Activated naive CD4-positive, alpha-beta T cell treated with anti-CD3 and anti-CD28 coated beads, Interleukin-2, amount 50 U/mL, for 72 hours (primary cell): ENCODE measurements around the gene ZFAND6. TPM values are rescaled to one million over a fixed set of nuclear protein-coding genes. Genes with fewer than 3 reads are reported as not detected.
"Not testable (repeated sequence)": the region's sequence is repeated elsewhere in the genome, so short reads cannot be mapped to it uniquely, and the experiment has no call there.

Source experiments
- ATAC-seq, 2 donors: fragments of 150-1000 bp; cut with Tn5 transposase; 2 replicates each; pipeline ENCODE4 v1.10.0; 2021; ENCODE audit warnings: mild to moderate bottlenecking in 2 of 2, moderate library complexity in 2 of 2
- DNase-seq, 2 donors: peaks; one replicate each; pipeline ENCODE4 v3.0.0; 2021 to 2022; ENCODE audit warnings: low spot score in 2 of 2
- H3K27ac Mint-ChIP-seq, 2 donors: one replicate each; pipeline ENCODE4 v1.8.0; 2022; ENCODE audit warnings: mild to moderate bottlenecking in 2 of 2, mixed read lengths in 2 of 2
- H3K36me3 Mint-ChIP-seq, 2 donors: one replicate each; pipeline ENCODE4 v1.8.0; 2022; ENCODE audit warnings: mixed read lengths in 2 of 2
- H3K9me3 Mint-ChIP-seq, 2 donors: one replicate each; pipeline ENCODE4 v1.8.0; 2022; ENCODE audit warnings: mixed read lengths in 2 of 2
- total RNA-seq, 2 donors: library from RNA; stranded (reverse); gene quantifications; one replicate each; pipeline ENCODE4 v1.2.3, GENCODE V29; 2022

Gene ZFAND6
- total RNA-seq, 2 donors from 2014 or later = 35.8 to 42.4 TPM

- Mint-ChIP-seq H3K27ac (peak overlapping the region in 1 of 2 donors; percentile 68), H3K36me3 (peaks cover 0 to 6% of the 10 kb centered on the region in 2 donors), H3K9me3 (peaks cover 0 to 3% of the 10 kb centered on the region in 2 donors)
- DNase-seq (no peak), ATAC-seq (no peak)
Measured at GRCh38 chr15:80151148-80151547, 91.7 kb downstream of the ZFAND6 start.

- H3K27ac Mint-ChIP-seq = peak overlapping the region in 1 of 2 donors; percentile 68
- ATAC-seq (no peak), DNase-seq (no peak)
- no peaks in the 10 kb centered on the region for H3K9me3 Mint-ChIP-seq
- peaks cover 0 to 6% of the 10 kb centered on the region in 2 donors for H3K36me3 Mint-ChIP-seq
Measured at GRCh38 chr15:80151576-80151975, 92.1 kb downstream of the ZFAND6 start.

GRCh38 chr15:80152180-80152895 lies 92.9 kb downstream of the ZFAND6 start:
- DNase-seq (peak; percentile 82 to 83), ATAC-seq (peak; percentile 64 to 85)
- H3K27ac Mint-ChIP-seq = peak overlapping the region in 1 of 2 donors; percentile 95
- H3K36me3 Mint-ChIP-seq = peaks cover 0 to 6% of the 10 kb centered on the region in 2 donors
- no peaks in the 10 kb centered on the region for H3K9me3 Mint-ChIP-seq

- peaks cover 0 to 6% of the 10 kb centered on the region in 2 donors for H3K36me3 Mint-ChIP-seq
- DNase-seq = peak; percentile 32 to 77
- no peaks in the 10 kb centered on the region for H3K9me3 Mint-ChIP-seq
- ATAC-seq = peak; percentile 79 to 83
- peak within 1 kb of the TSS; percentile 95 for H3K27ac Mint-ChIP-seq
Measured at GRCh38 chr15:80152896-80153876, 93.7 kb downstream of the ZFAND6 start, which contains the start of gene FAH. TSS of gene FAH (plus strand) at chr15:80152999. CDS start at chr15:80153055, 56 bp downstream.

- Mint-ChIP-seq H3K9me3 (no peaks in the 10 kb centered on the region), H3K27ac (peak overlapping the region; percentile 44 to 95), H3K36me3 (peaks cover 0 to 6% of the 10 kb centered on the region in 2 donors)
- ATAC-seq = no peak
- DNase-seq = no peak
Measured at GRCh38 chr15:80153900-80154299, 94.4 kb downstream of the ZFAND6 start.

- ATAC-seq (no peak), DNase-seq (no peak)
- Mint-ChIP-seq H3K36me3 (peaks cover 3 to 9% of the 10 kb centered on the region in 2 donors), H3K9me3 (no peaks in the 10 kb centered on the region), H3K27ac (peak overlapping the region; percentile 44 to 95)
Measured at GRCh38 chr15:80154336-80154735, 94.9 kb downstream of the ZFAND6 start.

GRCh38 chr15:80155001-80155377 lies 95.5 kb downstream of the ZFAND6 start:
- no peak overlapping the region for H3K27ac Mint-ChIP-seq

GRCh38 chr15:80155378-80156175 lies 96.1 kb downstream of the ZFAND6 start:
- H3K36me3 Mint-ChIP-seq = peaks cover 15 to 20% of the 10 kb centered on the region in 2 donors
- not testable (repeated sequence) for H3K27ac Mint-ChIP-seq, DNase-seq, H3K9me3 Mint-ChIP-seq, ATAC-seq

More at GRCh38 chr15:80155001-80155377, 95.5 kb downstream of the ZFAND6 start:
- no peak for DNase-seq
- Mint-ChIP-seq H3K36me3 (peaks cover 9 to 14% of the 10 kb centered on the region in 2 donors), H3K9me3 (no peaks in the 10 kb centered on the region)
- no peak for ATAC-seq

- Mint-ChIP-seq H3K9me3 (no peaks in the 10 kb centered on the region), H3K36me3 (peaks cover 20 to 25% of the 10 kb centered on the region in 2 donors), H3K27ac (no peak overlapping the region)
- ATAC-seq (no peak), DNase-seq (no peak)
Measured at GRCh38 chr15:80156176-80156720, 96.8 kb downstream of the ZFAND6 start.

GRCh38 chr15:80157215-80157614 lies 97.7 kb downstream of the ZFAND6 start:
- ATAC-seq (no peak), DNase-seq (no peak)
- H3K36me3 Mint-ChIP-seq = peaks cover 29 to 34% of the 10 kb centered on the region in 2 donors
- no peaks in the 10 kb centered on the region for H3K9me3 Mint-ChIP-seq
- H3K27ac Mint-ChIP-seq = no peak overlapping the region

GRCh38 chr15:80159301-80159700 lies 99.8 kb downstream of the ZFAND6 start:
- Mint-ChIP-seq H3K36me3 (peaks cover 45 to 46% of the 10 kb centered on the region in 2 donors), H3K9me3 (no peaks in the 10 kb centered on the region), H3K27ac (peak overlapping the region in 1 of 2 donors; percentile 44)
- no peak for ATAC-seq
- DNase-seq = no peak

GRCh38 chr15:80159811-80160569 lies 100.5 kb downstream of the ZFAND6 start:
- H3K27ac Mint-ChIP-seq = peak overlapping the region in 1 of 2 donors; percentile 44
- peaks cover 42 to 45% of the 10 kb centered on the region in 2 donors for H3K36me3 Mint-ChIP-seq
- no peak for DNase-seq
- H3K9me3 Mint-ChIP-seq = no peaks in the 10 kb centered on the region
- ATAC-seq = peak; percentile 46 to 68

GRCh38 chr15:80160570-80161156 lies 101.2 kb downstream of the ZFAND6 start:
- H3K36me3 Mint-ChIP-seq = peaks cover 39 to 45% of the 10 kb centered on the region in 2 donors
- H3K27ac Mint-ChIP-seq = peak overlapping the region; percentile 44 to 45
- ATAC-seq (peak; percentile 86 to 88), DNase-seq (peak in 1 of 2 donors; percentile 33)
- no peaks in the 10 kb centered on the region for H3K9me3 Mint-ChIP-seq

- Mint-ChIP-seq H3K36me3 (peaks cover 39 to 45% of the 10 kb centered on the region in 2 donors), H3K27ac (peak overlapping the region; percentile 44 to 57), H3K9me3 (no peaks in the 10 kb centered on the region)
- no peak for ATAC-seq
- DNase-seq = no peak
Measured at GRCh38 chr15:80161468-80162016, 102.1 kb downstream of the ZFAND6 start.
